Fibroblast of villous mesenchyme (primary cell): ENCODE data around the gene RAB26. TPM values are rescaled to one million over a fixed set of nuclear protein-coding genes. Genes with fewer than 3 reads are reported as not detected.
"Not testable (repeated sequence)": the region's sequence is repeated elsewhere in the genome, so short reads cannot be mapped to it uniquely, and the experiment has no call there.

Experiments used
- DNase-seq: peaks from one replicate; pipeline ENCODE4 v3.0.0-alpha.2; 2010; ENCODE audit warnings: low read depth
- H3K4me3 ChIP-seq: 2 replicates; pipeline ENCODE4 v1.5.1; 2011; ENCODE audit warnings: low read depth, mild to moderate bottlenecking, low read length
- CTCF ChIP-seq: IDR thresholded peaks from 2 replicates; pipeline ENCODE4 v1.5.1; 2012; ENCODE audit warnings: low read depth, mild to moderate bottlenecking, low read length; ENCODE audit not compliant: insufficient read depth
- total RNA-seq: library from RNA; depleted of rRNA; stranded (reverse); fragments of >200 nt; gene quantifications from 2 replicates; pipeline ENCODE4 v1.2.3, GENCODE V29; 2012

Gene RAB26
- total RNA-seq, 1 donor = 1.3 TPM

- peak overlapping the region; percentile 37 for H3K4me3 ChIP-seq
- DNase-seq = peak; percentile 83
Measured at GRCh38 chr16:2124694-2125444, 23.6 kb upstream of the RAB26 start.

DNA sequence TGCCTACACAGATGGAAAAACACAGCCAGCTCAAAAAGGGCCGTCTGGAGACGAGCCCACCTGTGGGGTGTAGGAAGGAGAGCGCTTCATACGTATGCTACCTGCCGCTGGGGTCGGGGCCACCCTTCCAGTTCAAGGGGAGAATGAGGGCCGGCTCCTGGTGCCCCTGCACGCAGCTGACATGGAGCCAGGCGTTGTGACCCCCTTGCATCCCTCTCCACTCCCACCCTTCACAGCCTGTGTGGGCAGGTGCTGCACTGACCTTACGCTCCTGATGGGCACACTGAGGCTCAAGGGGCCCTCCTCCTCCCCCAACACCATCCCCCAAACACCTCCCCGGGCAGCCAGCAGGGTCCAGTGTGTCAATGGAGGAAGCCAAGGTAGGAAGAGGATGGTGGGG lies 22.8 kb upstream of the RAB26 start:
- not testable (repeated sequence) for DNase-seq, H3K4me3 ChIP-seq

DNA sequence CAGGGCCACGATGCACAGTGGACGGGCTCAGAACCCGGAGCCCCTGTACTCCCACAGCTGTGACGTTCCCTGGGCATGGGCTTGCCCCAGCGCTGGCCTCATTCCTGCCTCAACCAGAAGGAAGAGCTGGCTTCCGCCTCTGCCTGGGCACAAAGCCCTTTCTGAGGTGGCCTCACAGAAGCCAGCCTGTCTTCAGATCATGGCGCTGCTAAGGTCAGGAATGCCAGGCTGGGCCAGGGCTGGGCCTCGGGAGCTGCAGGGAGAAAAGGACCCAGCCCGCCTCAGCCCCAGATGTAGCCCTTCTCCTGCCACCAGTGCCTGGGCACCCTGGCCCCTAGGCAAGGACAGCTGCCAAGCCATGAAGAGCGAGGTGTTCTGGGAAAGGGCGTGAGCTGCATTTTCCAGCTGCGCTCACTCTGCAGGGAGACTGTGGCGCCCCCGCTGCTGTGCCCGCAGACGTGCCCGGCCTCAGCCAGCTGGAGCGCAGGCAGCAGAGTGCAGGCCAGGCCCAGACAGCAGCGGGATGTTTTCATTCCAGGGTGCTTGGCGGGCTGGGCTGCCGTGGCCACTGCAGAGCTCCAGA lies 22.2 kb upstream of the RAB26 start:
- peak; percentile 29 for DNase-seq
- not testable (repeated sequence) for H3K4me3 ChIP-seq

DNA sequence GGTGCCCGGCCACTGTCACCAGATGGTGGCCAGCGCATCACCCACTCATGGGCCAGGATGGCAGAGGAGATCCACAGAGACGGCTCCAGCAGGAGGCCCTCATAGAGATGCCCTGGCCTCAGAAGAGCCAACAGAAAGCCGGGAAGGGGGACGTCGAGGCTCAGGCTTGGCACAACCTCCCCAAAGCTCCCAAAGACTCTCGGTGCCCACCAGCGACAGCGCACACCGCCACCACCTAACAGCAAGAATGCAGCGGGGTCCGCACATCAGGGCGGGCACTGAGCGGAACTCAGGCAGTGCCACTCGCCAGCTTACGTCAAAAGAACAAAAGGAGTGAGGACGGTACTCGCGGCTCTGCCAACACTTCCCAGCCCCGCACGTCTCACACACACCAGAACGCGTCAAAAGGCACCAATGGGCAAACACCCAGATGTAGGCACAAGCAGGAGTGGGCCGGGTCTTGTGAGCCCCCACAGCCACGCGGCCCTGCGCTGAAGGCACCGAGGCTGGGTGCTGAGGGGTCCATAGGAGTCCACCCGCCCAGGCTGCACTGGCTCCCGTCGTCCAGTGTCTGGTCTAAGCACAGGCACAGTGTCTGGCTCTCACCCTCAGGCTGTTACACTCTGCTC lies 21.4 kb upstream of the RAB26 start:
- not testable (repeated sequence) for DNase-seq, H3K4me3 ChIP-seq

GRCh38 chr16:2127630-2128280 lies 20.7 kb upstream of the RAB26 start:
- H3K4me3 ChIP-seq = not testable (repeated sequence)
- DNase-seq = peak; percentile 72

DNA sequence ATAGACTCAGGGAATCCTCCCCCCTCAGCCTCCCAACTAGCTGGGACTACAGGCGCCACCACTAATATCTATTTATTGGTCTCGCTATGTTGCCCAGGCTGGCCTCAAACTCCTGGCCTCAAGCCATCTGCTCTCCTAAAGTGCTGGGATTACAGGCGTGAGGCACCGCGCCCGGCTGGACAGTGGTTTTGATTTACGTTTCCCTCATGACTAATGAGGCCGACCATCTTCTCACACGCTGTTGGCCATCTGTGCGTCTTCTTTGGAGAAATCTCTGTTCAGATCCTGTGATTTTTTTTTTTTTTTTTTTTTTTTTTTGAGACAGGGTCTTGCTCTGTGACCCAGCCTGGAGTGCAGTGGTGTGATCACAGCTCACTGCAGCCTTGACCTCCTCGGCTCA lies 19.2 kb upstream of the RAB26 start:
- peak; percentile 95 for DNase-seq

GRCh38 chr16:2129890-2130447 lies 18.5 kb upstream of the RAB26 start:
- DNase-seq = peak; percentile 56
- H3K4me3 ChIP-seq = not testable (repeated sequence)

More for the DNA sequence above, 19.2 kb upstream of the RAB26 start:
- not testable (repeated sequence) for H3K4me3 ChIP-seq

- not testable (repeated sequence) for DNase-seq
- peak overlapping the region; percentile 46 for H3K4me3 ChIP-seq
Measured at GRCh38 chr16:2133797-2134196, 14.6 kb upstream of the RAB26 start.

GRCh38 chr16:2135071-2135470 lies 13.4 kb upstream of the RAB26 start:
- not testable (repeated sequence) for DNase-seq
- peak overlapping the region; percentile 64 for H3K4me3 ChIP-seq

- DNase-seq = peak; percentile 96
- peak within 1 kb of the TSS; percentile 64 for H3K4me3 ChIP-seq
Measured at GRCh38 chr16:2135770-2136490, 12.5 kb upstream of the RAB26 start, which contains the start of gene PKD1. Gene PKD1 (minus strand): TSS chr16:2135898. CDS start chr16:2135689, 209 bp downstream.

GRCh38 chr16:2142942-2143877 lies 5.2 kb upstream of the RAB26 start:
- H3K4me3 ChIP-seq = no peak overlapping the region
- TF ChIP-seq CTCF = no peak
- no peak for DNase-seq
